ENCODE data around the gene SRPX.

Gene SRPX

GRCh38 chrX:38211891-38212635 is 8.6 kb downstream of the SRPX start:
- no peak for DNase-seq (ENCODE audit: extremely low read depth in 1 of 2, low read depth in 1 of 2)

- DNase-seq (ENCODE audit: extremely low read depth in 1 of 2, low read depth in 1 of 2), result no peak
Observed at GRCh38 chrX:38206542-38206941, 14.1 kb downstream of the SRPX start.

- no peak for DNase-seq (ENCODE audit: extremely low read depth in 1 of 2, low read depth in 1 of 2)
Observed at GRCh38 chrX:38206036-38206435, 14.6 kb downstream of the SRPX start.

- DNase-seq (ENCODE audit: extremely low read depth in 1 of 2, low read depth in 1 of 2), result no peak
Observed at GRCh38 chrX:38205039-38205438, 15.6 kb downstream of the SRPX start.

- no peak for DNase-seq (ENCODE audit: extremely low read depth in 1 of 2, low read depth in 1 of 2)
Observed at GRCh38 chrX:38192007-38192810, 28.5 kb downstream of the SRPX start.

GRCh38 chrX:38189431-38190250 is 31.0 kb downstream of the SRPX start:
- no peak for DNase-seq (ENCODE audit: extremely low read depth in 1 of 2, low read depth in 1 of 2)

GRCh38 chrX:38183596-38183995 is 37.1 kb downstream of the SRPX start:
- no peak for DNase-seq (ENCODE audit: extremely low read depth in 1 of 2, low read depth in 1 of 2)

- DNase-seq (ENCODE audit: extremely low read depth in 1 of 2, low read depth in 1 of 2), result no peak
Observed at GRCh38 chrX:38181357-38181756, 39.3 kb downstream of the SRPX start.

GRCh38 chrX:38178396-38178795 is 42.3 kb downstream of the SRPX start:
- no peak for DNase-seq (ENCODE audit: extremely low read depth in 1 of 2, low read depth in 1 of 2)

- no peak for DNase-seq (ENCODE audit: extremely low read depth in 1 of 2, low read depth in 1 of 2)
Observed at GRCh38 chrX:38175139-38175538, 45.5 kb downstream of the SRPX start.

GRCh38 chrX:38172596-38172995 is 48.1 kb downstream of the SRPX start:
- DNase-seq (ENCODE audit: extremely low read depth in 1 of 2, low read depth in 1 of 2), result no peak

- no peak for DNase-seq (ENCODE audit: extremely low read depth in 1 of 2, low read depth in 1 of 2)
Observed at GRCh38 chrX:38170556-38170955, 50.1 kb downstream of the SRPX start.

GRCh38 chrX:38166478-38167083 is 54.1 kb downstream of the SRPX start:
- DNase-seq (ENCODE audit: extremely low read depth in 1 of 2, low read depth in 1 of 2), result no peak

GRCh38 chrX:38165023-38165422 is 55.6 kb downstream of the SRPX start:
- DNase-seq (ENCODE audit: extremely low read depth in 1 of 2, low read depth in 1 of 2), result no peak

GRCh38 chrX:38163193-38163592 is 57.5 kb downstream of the SRPX start:
- DNase-seq (ENCODE audit: extremely low read depth in 1 of 2, low read depth in 1 of 2), result no peak

GRCh38 chrX:38156838-38157237 is 63.8 kb downstream of the SRPX start:
- DNase-seq (ENCODE audit: extremely low read depth in 1 of 2, low read depth in 1 of 2), result no peak

GRCh38 chrX:38154818-38155217 is 65.9 kb downstream of the SRPX start:
- no peak for DNase-seq (ENCODE audit: extremely low read depth in 1 of 2, low read depth in 1 of 2)

- DNase-seq (ENCODE audit: extremely low read depth in 1 of 2, low read depth in 1 of 2), result no peak
Observed at GRCh38 chrX:38154340-38154739, 66.3 kb downstream of the SRPX start.

GRCh38 chrX:38151441-38151840 is 69.2 kb downstream of the SRPX start:
- no peak for DNase-seq (ENCODE audit: extremely low read depth in 1 of 2, low read depth in 1 of 2)

- no peak for DNase-seq (ENCODE audit: extremely low read depth in 1 of 2, low read depth in 1 of 2)
Observed at GRCh38 chrX:38150993-38151392, 69.7 kb downstream of the SRPX start.

- no peak for DNase-seq (ENCODE audit: extremely low read depth in 1 of 2, low read depth in 1 of 2)
Observed at GRCh38 chrX:38149016-38149415, 71.7 kb downstream of the SRPX start.

All from activated CD8-positive, alpha-beta memory T cell treated with anti-CD3 and anti-CD28 coated beads for 1 hour (primary cell).